GM21786 (cell line): ENCODE results near the gene HOXB4.

Source experiments
- ATAC-seq: cut with Tn5 transposase; IDR thresholded peaks from one replicate; pipeline ENCODE4 v1.9.1; 2021; ENCODE audit not compliant: unreplicated experiment

Gene HOXB4

GRCh38 chr17:48561884-48562810, 16.0 kb downstream of the HOXB4 start:
- peak; percentile 60 for ATAC-seq

- no peak for ATAC-seq
These were observed 18.0 kb downstream of the HOXB4 start for GRCh38 chr17:48559840-48560817.

DNA sequence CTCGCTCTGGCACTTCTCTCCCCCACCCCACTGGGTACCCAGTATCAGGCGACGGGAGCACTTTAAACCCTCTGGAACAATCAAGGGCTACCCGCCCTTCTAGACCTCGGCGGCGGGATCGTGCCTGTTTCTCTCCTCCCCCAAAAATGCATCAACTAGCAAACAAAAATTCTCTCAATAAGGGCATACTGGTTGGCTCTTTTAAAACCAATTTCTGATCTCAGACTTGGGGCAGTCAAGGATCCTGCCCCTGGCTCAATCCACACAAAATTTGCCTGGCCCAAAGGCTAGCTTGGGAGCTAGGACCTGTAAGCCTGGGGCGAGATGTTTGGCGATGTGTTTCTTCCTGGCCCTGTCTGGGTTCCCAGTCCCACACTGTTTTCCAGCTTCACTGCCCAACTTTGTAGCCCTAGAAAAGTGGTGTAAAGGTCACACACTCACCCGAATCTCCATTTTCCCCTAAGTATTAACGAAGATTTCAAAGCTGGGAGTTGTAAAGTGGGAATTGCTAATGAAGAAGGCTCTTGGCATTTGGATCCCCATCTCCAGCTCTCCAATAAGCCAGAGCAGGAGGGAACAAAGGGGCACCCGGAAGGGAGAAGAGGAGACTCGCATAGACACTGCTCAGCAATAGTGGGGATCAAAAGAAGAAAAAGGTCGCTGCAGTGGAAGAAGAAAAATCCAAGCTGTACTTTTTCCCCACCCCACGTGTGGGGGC, 18.9 kb downstream of the HOXB4 start:
- no peak for ATAC-seq

GRCh38 chr17:48558831-48559121, 19.4 kb downstream of the HOXB4 start:
- no peak for ATAC-seq

DNA sequence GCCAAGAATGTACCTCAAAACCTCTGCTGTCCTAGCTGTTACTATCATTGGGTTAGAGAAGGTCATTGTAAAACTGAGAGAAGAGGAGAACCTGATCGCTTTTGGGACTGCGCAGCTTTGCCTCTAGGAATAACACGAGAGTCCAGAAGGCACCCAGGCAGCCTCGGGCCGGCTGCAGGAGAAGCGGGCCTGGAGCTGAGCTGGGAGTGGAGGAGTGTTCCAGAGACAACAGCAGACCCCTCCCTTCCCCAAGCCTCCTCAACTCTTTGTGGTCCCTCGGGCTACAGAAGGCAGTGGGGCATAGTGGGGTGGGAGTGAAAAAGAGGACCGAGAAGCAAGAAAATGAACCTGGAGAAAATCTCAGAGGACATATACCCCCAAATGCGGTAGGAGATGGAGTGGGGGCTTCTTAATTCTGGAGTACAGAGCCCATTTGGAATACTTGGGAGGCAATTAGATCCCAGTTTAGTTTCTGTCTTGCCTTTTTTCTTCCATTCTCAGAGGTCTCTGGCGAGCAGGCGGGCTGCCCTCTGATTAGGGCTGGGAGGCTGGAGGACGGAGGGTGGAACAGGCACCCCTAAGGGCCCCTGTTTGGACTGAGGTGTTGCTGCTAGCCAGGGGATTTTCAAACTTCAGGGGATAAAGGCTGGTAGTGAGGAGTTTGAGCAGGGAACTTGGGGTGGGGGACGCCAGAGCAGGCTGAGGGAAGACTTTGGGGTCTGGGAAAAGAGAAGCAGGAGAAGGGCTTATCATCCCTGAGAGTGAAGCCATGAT, 19.9 kb downstream of the HOXB4 start:
- ATAC-seq: no peak

DNA sequence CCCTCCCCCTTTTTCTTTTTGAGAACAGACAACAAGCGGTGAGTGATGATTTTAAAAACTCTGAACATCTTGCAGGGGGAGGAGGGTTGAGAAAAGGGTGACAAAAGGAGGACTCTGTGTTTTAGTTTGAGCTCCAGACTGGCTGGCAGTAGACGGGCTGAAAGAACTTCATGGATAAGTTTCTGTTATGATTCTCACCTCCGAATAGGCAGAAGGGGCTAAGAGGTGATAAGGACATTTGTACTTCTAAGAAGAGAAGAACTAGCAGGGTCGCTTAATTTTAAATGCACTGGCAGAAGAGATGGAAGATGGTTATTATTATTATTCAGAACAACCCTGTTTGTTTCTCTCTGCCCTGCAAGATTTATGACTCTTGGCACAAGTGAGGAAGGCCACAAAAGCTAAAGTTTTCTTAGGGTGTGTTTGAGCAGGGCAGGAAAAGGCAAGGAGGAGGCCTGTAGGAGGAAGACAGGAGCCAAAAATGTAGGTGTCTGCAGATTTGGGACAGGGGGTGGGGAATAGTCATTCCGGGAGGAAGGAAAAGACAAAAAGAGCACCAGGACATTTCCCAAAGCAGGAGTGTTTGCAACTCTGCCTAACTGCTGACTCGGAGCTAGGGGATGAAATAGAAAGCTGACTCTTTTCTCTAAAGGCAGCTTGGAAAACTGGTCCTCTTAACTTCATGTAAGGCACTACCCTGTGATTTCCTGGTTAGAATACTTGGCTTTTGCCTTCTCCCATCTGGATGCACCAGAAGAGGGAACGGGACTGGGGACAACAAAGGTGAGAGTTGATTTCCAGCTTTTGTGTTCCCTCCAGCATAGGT, 21.4 kb downstream of the HOXB4 start:
- no peak for ATAC-seq

DNA sequence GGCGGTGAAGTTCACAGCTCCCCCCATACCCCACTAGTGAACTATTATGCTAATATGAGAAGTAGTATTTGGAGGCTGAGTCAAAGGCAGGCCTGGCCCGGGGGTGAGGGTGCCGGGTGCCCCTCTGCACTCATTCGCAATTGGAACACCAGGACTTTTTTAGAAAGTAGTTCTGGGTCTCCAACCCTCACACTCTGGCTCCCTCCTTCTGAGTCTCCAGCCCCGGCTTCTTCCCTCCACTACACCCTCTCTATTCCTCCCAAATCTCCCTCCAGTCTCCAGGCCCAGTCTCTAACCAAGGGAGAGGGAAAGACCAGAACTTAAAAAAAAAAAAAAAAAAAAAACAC, 21.9 kb downstream of the HOXB4 start:
- ATAC-seq: no peak

DNA sequence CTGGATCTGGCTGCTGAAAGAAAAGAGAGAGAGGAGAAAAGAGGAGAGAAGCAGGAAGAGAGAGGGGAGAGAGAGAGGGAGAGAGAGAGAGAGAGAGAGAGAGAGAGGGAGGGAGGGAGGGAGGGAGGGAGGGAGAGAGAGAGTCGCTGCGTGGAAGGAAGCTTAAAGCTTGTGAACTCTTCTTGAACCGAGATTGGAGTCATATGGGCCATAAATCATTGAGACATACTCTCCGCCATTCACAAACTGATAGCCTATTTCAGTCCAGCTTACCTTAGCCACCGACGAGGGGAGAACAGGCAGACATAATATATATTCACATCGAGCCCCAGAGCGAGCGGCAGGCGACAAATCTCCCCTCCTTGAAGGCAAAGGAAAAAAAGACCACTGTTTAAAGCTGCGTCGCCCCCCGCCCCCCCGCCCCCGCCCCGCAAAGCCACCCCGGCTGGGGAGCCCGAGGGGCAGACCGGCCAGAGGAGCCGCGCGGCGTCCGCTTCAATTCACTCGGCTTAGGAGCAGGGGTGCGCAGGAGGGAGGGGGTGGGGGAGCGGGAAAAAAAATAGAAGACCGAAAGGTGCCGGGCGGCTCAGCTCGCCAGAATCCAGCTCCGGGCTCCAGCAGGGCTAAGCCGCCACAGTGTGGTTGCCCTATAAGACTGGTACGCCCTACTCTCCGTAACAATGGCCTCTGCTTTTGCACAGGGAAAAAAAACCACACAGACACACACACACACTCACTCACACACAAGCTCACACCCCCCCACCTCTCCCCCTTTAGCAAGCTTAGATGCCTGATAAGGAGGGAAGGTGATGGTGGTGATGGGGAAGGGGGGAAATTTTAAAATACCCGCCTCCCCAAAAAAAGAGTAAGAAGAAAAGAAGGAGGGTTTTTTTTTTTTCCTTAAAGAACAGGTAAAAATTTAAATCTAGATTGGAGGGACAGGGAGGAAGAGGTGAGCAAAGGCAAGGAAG, 22.6 kb downstream of the HOXB4 start:
- no peak for ATAC-seq

- no peak for ATAC-seq
These were observed 23.5 kb downstream of the HOXB4 start for GRCh38 chr17:48554412-48555257.

DNA sequence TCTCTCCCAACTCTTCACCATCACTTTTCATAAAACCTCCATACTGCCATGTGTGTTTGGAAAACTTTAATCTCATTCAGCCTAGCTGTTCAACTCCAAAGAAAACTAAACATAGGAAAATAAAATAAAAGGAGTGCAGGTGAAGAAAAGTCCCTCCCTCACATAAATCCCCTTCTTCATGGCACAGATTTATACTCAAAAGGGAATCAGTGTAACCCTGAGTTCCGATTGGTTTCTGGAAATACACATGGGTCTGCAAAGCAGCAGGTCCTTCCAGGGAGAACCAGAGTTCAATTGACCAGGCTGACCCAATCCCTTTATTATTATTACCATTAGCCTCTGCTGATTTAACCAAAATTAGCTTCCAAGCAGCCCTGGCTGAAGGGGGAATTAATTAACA, 24.3 kb downstream of the HOXB4 start:
- no peak for ATAC-seq

DNA sequence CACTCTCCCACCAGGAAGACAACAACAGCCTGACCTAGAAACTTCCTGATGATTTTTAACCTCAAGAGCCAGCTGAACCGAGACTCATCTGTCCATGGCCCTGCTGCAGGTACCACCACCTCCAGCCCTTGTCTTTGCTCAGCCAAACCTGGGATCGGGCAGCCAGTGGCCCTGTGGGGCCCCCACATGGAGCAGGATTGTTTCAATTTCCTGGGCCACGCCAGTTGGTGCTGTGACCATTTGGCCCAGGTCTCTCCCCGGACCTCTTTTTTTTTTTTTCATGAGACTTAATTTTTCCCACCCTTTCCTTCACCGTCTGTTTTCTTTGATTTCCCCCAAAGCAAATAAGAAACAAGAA, 25.0 kb downstream of the HOXB4 start:
- no peak for ATAC-seq

- no peak for ATAC-seq
These were observed 25.5 kb downstream of the HOXB4 start for GRCh38 chr17:48552466-48553189.

- ATAC-seq: no peak
These were observed 26.3 kb downstream of the HOXB4 start for GRCh38 chr17:48551596-48552465.

DNA sequence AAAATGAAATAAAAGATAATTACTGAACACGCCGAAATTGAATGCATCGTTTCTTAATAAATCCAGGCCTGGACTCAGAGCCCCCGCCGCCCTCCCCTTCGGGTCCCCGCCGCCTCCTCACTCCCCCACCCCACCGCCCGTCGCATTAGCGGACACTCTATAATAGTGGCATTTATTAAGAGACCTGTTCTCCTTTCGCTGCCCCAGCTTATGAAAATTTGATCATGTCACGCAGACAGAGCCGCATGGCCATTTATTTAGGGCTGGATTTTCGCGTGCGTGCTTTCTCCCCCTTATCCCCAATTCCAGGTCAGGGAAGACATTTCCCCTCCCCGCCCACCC, 27.0 kb downstream of the HOXB4 start:
- no peak for ATAC-seq

GRCh38 chr17:48550502-48551213, 27.5 kb downstream of the HOXB4 start:
- ATAC-seq: no peak
